Activated naive CD4-positive, alpha-beta T cell (primary cell): ENCODE results near the gene EIF5A2.

Experiments
- DNase-seq, 4 experiments: peaks; one replicate each; lab custom pipeline; 2025; lab: John Stamatoyannopoulos, UW

EIF5A2 gene

DNA sequence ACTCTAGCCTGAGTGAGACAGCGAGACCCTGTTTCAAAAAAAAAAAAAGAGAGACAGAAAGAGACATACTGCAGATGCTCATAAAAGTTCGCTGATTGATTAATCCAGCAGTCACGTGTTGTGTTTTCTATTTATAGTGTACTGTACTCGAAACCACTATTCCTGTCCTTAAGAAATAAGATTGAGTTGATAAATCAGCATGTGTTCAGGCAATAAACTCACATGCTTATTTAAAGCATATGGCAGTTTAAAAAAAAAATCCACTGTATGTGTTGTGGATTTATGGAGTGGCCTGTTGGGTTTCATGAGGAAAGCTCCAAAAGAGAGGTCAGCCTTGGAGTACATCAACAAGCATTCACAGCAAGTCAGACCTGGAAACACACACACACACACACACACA lies 56.1 kb downstream of the EIF5A2 start:
- no peak for DNase-seq

DNA sequence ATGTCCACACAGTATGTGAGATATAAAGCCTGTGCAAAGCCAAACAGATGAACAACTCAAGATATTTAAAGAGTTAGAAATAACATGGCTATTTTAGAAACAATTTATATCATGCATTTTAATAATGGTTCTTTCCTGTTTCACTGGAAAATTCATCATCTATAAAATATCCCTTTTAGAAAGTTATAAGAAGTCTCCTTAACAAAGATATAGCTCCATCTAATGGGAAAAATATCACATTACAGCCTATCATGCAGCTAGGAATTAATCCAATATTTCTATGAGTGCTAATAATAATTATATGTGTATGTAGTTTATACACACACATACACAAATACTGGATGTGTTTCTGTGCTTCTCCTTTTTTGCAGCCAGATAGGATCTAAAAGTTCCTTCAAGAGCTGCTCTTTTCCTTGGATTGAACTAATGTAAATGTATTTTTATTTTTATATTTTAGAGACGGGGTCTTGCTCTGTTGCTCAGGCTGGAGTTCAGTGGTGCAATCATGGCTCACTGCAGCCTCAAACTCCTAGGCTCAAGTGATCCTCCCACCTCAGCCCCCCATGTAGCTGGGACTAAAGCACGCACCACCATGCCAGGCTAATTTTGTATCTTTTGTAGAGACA lies 60.0 kb downstream of the EIF5A2 start:
- DNase-seq = no peak

- no peak for DNase-seq
Measured at GRCh38 chr3:170844377-170844776, 64.1 kb downstream of the EIF5A2 start.

GRCh38 chr3:170840291-170840859 lies 68.1 kb downstream of the EIF5A2 start:
- no peak for DNase-seq

DNA sequence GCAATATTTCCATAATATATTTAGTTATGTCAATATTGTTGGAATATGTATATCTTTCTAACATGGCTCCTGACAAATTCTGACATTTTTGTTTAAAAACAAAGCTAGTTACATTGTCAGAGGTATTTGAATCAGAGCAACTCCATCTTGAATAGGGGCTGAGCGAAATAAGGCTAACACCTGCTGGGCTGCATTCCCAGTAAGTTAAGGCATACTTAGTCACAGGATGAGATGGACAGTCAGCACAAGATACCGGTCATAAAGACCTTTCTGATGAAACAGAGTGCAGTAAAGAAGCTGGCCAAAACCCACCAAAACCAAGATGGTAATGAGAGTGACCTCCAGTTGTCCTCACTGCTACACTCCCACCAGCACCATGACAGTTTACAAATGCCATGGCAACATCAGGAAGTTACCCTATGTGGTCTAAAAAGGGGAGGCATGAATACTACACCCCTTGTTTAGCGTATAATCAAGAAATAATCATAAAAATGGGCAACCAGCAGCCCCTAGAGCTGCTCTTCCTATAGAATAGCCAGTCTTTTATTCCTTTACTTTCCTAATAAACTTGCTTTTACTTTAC lies 68.8 kb downstream of the EIF5A2 start:
- DNase-seq = no peak
